D721Med (cell line): Measurements from ENCODE around the gene PWWP2B.

Source experiments
- DNase-seq: peaks from one replicate; pipeline ENCODE4 v3.0.0; 2011; ENCODE audit warnings: low spot score; ENCODE audit not compliant: insufficient read length
- FAIRE-seq: peaks from 2 replicates; lab custom pipeline; 2011; peaks lifted over from hg19 to GRCh38; lab: Jason Lieb, UNC
- CTCF ChIP-seq: IDR thresholded peaks from 2 replicates; pipeline ENCODE4 v1.5.1; 2012; ENCODE audit warnings: mild to moderate bottlenecking, control low read depth; ENCODE audit not compliant: insufficient read depth; ENCODE audit errors: missing control alignments

PWWP2B gene

GRCh38 chr10:132382231-132382922 lies 14.6 kb upstream of the PWWP2B start:
- DNase-seq, result no peak
- no peak for TF ChIP-seq CTCF
- FAIRE-seq, result no peak

- no peak for FAIRE-seq
- no peak for DNase-seq
- no peak for TF ChIP-seq CTCF
Measured at GRCh38 chr10:132383101-132383500, 13.9 kb upstream of the PWWP2B start.

- no peak for DNase-seq
- no peak for TF ChIP-seq CTCF
- FAIRE-seq, result no peak
Measured at GRCh38 chr10:132383751-132384196, 13.2 kb upstream of the PWWP2B start.

- FAIRE-seq (no peak), DNase-seq (no peak)
- no peak for TF ChIP-seq CTCF
Measured at GRCh38 chr10:132384618-132385388, 12.2 kb upstream of the PWWP2B start.

GRCh38 chr10:132385389-132385667 lies 11.7 kb upstream of the PWWP2B start:
- no peak for TF ChIP-seq CTCF
- no peak for DNase-seq
- FAIRE-seq, result no peak

GRCh38 chr10:132385721-132386418 lies 11.1 kb upstream of the PWWP2B start:
- DNase-seq (no peak), FAIRE-seq (no peak)
- no peak for TF ChIP-seq CTCF
